Mesothelial cell of epicardium (in vitro differentiated cells): Measurements from ENCODE around the gene PALD1. TPM values are rescaled to one million over a fixed set of nuclear protein-coding genes. Genes with fewer than 3 reads are reported as not detected.

Experiments used
- DNase-seq, 2 experiments: peaks; one replicate each; pipeline ENCODE4 v3.0.0; 2021; ENCODE audit warnings: low spot score in 2 of 2; ENCODE audit not compliant: unreplicated experiment in 2 of 2
- H3K27ac Mint-ChIP-seq: 2 replicates; pipeline ENCODE4 v1.8.0; 2021; ENCODE audit warnings: mixed read lengths
- H3K27me3 Mint-ChIP-seq: 2 replicates; pipeline ENCODE4 v1.8.0; 2021; ENCODE audit warnings: low read depth, mixed read lengths
- H3K36me3 Mint-ChIP-seq: 2 replicates; pipeline ENCODE4 v1.8.0; 2021; ENCODE audit warnings: mixed read lengths
- H3K4me1 Mint-ChIP-seq: 2 replicates; pipeline ENCODE4 v1.8.0; 2021; ENCODE audit warnings: mixed read lengths
- H3K4me3 Mint-ChIP-seq: 2 replicates; pipeline ENCODE4 v1.8.0; 2021; ENCODE audit warnings: mild to moderate bottlenecking, moderate library complexity, mixed read lengths
- H3K9me3 Mint-ChIP-seq: 2 replicates; pipeline ENCODE4 v1.8.0; 2021; ENCODE audit warnings: mixed read lengths
- total RNA-seq: library from RNA; stranded (reverse); gene quantifications from 3 replicates; pipeline ENCODE4 v1.2.1, GENCODE V29; 2021
- TF ChIP-seq, protein P1 (sequence below): fragments of 200-600 bp; sonication (generic); IDR thresholded peaks from one replicate; pipeline ENCODE4 v1.5.0; 2021; ENCODE audit warnings: antibody characterized with exemption; ENCODE audit not compliant: unreplicated experiment

Gene PALD1
- total RNA-seq, 1 donor from 2014 or later: 4.9 TPM

DNA sequence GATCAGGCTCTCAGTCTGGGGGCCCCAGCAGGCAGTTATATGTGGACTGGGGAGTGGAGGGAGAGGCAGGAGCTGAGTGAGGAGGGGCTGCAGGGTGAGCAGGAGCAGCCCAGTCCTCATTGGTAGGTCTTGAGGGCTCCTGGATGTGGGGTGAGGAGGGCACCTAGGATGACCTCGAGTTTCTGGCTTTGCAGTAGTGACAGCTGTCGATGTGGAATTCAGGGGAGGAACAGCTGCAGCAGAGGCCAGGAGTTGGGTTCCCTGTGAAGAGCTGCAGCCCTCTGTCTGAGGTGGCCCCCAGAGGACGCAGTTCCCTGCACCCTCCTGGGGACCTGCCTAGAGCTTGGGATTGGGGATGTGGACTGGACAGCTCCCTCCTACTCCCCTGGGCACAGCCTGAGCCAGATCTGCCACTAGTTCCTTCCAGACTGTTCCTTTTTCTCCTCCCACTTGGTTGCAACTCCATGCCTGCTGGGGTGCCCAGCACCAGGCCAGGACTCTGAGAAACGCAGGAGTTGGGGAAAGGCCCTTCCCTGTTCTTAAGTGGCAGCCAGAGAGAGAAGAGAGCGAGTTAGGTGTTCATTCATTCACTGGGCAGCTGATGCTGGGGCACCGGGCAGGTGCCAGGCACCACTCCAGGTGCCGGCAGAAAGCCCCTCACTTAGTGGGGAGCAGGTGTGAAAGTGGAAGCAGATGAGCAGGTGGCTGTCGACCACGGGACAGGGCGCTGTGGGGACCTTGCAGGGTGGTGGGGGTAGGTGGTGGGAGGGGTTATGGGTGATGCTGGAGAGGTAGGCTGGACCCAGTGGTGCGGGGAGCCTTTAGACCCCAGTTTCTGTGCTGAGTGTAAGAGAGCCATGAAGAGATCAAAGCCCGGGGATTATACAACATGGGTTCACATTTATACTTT is 66.1 kb downstream of the PALD1 start:
- no peaks in the 10 kb centered on the region for H3K4me1 Mint-ChIP-seq
- H3K4me3 Mint-ChIP-seq: no peak overlapping the region
- no peaks in the 10 kb centered on the region for H3K27me3 Mint-ChIP-seq
- H3K9me3 Mint-ChIP-seq: no peaks in the 10 kb centered on the region
- no peaks in the 10 kb centered on the region for H3K36me3 Mint-ChIP-seq
- no peak for DNase-seq
- no peak overlapping the region for H3K27ac Mint-ChIP-seq
- TF ChIP-seq, protein P1, sequence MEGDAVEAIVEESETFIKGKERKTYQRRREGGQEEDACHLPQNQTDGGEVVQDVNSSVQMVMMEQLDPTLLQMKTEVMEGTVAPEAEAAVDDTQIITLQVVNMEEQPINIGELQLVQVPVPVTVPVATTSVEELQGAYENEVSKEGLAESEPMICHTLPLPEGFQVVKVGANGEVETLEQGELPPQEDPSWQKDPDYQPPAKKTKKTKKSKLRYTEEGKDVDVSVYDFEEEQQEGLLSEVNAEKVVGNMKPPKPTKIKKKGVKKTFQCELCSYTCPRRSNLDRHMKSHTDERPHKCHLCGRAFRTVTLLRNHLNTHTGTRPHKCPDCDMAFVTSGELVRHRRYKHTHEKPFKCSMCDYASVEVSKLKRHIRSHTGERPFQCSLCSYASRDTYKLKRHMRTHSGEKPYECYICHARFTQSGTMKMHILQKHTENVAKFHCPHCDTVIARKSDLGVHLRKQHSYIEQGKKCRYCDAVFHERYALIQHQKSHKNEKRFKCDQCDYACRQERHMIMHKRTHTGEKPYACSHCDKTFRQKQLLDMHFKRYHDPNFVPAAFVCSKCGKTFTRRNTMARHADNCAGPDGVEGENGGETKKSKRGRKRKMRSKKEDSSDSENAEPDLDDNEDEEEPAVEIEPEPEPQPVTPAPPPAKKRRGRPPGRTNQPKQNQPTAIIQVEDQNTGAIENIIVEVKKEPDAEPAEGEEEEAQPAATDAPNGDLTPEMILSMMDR: no peak

DNA sequence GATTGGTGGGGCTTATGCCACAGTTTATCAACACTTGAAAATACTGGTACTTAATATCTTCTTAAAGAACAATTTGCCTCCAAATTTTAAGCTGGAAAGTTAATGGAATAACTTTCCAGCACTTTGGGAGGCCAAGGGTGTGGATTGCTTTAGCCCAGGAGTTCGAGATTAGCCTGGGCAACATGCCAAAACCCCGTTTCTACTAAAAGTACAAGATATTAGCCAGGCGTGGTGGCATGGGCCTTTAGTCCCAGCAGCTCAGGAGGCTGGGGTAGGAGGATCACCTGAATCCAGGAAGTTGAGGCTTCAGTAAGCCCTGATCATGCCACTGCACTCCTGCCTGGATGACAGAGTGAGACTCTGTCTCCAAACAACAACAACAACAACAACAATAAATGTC is 68.0 kb downstream of the PALD1 start:
- TF ChIP-seq, protein P1: no peak
- Mint-ChIP-seq H3K36me3 (no peaks in the 10 kb centered on the region), H3K4me1 (peaks cover 1% of the 10 kb centered on the region), H3K9me3 (no peaks in the 10 kb centered on the region), H3K27me3 (no peaks in the 10 kb centered on the region), H3K4me3 (no peak overlapping the region), H3K27ac (no peak overlapping the region)
- no peak for DNase-seq

DNA sequence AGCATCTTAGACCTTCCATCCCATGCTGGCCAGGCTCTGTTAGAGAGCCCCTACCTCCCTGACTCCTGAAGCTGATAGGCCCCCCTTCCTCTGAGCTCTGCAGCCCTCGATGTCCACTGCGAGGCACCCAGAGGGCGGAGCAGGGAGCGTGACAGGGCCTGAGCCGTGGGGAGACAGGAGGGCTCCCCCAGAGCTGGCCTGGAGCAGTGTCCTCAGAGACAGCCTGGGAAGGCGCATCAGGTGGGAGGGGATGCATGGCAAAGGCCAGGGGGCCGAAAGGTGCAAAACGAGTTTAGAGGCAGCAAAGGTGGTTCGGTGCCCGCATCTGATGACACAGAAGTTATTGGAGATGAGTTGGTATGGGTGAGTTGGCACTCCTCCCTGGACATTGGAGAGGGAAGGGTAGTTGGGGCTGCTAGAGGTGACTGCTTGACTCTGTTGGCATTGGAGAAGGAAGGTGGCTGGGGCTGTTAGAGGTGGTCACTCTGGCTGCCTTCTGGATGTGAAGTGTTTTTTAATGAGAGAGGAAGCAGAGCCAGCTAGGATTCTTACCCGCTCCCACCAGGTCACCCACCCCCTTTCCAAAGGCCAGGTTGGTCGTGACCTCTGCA is 70.9 kb downstream of the PALD1 start:
- Mint-ChIP-seq H3K27me3 (no peaks in the 10 kb centered on the region), H3K27ac (no peak overlapping the region), H3K36me3 (no peaks in the 10 kb centered on the region), H3K4me1 (peaks cover 18% of the 10 kb centered on the region), H3K4me3 (no peak overlapping the region), H3K9me3 (no peaks in the 10 kb centered on the region)
- TF ChIP-seq, protein P1: no peak
- no peak for DNase-seq

DNA sequence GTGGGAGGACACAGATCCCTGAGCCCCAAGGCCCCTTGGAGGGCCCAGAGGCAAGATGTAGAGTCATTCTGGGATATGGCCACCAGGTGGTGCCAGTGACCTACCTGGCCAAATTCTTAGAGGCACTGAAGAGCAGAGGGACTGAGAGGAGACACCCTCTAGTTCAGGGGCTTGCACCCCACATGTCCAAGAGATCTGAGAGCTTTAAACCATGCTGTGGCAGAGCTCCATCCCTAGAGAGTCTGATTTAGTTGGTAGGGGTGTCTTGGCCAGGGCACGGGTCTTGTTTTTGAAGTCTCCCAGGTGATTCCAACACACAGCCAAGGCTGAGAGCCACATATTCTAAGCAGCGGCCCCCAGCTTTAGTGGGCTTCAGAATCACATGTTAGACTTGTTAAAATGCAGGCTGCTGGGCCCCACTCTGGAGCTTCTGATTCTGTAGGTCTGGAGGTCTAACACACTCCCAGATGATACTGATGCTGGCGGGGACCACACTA is 71.4 kb downstream of the PALD1 start:
- peaks cover 18% of the 10 kb centered on the region for H3K4me1 Mint-ChIP-seq
- no peaks in the 10 kb centered on the region for H3K36me3 Mint-ChIP-seq
- no peak overlapping the region for H3K4me3 Mint-ChIP-seq
- no peaks in the 10 kb centered on the region for H3K9me3 Mint-ChIP-seq
- DNase-seq: peak in 1 of 2 experiments; percentile 84
- TF ChIP-seq, protein P1: peak; percentile 89
- H3K27ac Mint-ChIP-seq: no peak overlapping the region
- H3K27me3 Mint-ChIP-seq: no peaks in the 10 kb centered on the region

DNA sequence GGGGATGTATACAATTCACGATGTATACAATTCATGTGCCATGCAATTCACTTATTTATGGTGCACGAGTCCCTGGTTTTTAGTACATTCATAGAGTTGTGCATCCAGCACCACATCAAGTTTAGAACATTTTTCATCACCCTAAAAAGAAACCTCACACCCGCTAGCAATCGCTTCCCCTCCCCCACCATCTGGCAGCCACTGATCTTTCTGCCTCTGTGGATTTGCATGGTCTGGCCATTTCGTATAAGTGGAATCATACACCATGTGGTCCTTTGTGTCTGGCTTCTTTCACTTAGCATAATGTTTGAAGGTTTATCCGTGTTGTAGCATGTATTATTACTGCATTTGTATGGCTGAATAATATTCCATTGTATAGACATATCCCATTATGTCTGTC is 71.9 kb downstream of the PALD1 start:
- TF ChIP-seq, protein P1: no peak
- DNase-seq: no peak
- Mint-ChIP-seq H3K27ac (no peak overlapping the region), H3K9me3 (no peaks in the 10 kb centered on the region), H3K27me3 (no peaks in the 10 kb centered on the region), H3K36me3 (no peaks in the 10 kb centered on the region), H3K4me1 (peaks cover 18% of the 10 kb centered on the region), H3K4me3 (no peak overlapping the region)
